Karpas-422 (cell line): Measurements from ENCODE around the gene LUC7L3. TPM values are rescaled to one million over a fixed set of nuclear protein-coding genes. Genes with fewer than 3 reads are reported as not detected.

ENCODE experiments used
- DNase-seq: peaks from one replicate; pipeline ENCODE4 v3.0.0-alpha.2; 2015
- H2AFZ ChIP-seq: fragments of 200-600 bp; sonication (generic); 2 replicates; pipeline ENCODE4 v1.6.1; 2014; ENCODE audit warnings: antibody characterized with exemption, low read length, mixed read lengths
- H3K27ac ChIP-seq: fragments of 200-600 bp; sonication (generic); 2 replicates; pipeline ENCODE4 v1.5.1; 2014; ENCODE audit warnings: mild to moderate bottlenecking, low read length, moderate library complexity
- H3K27me3 ChIP-seq: fragments of 200-600 bp; sonication (generic); 2 replicates; pipeline ENCODE4 v1.6.1; 2014; ENCODE audit warnings: low read length, mixed read lengths
- H3K36me3 ChIP-seq: fragments of 200-600 bp; sonication (generic); 2 replicates; pipeline ENCODE4 v1.6.1; 2014; ENCODE audit warnings: low read length, mixed read lengths; ENCODE audit not compliant: insufficient read depth
- H3K4me1 ChIP-seq: fragments of 200-600 bp; sonication (generic); 2 replicates; pipeline ENCODE4 v1.6.1; 2014; ENCODE audit warnings: mild to moderate bottlenecking, low read length, mixed read lengths
- H3K4me2 ChIP-seq: fragments of 200-600 bp; sonication (generic); 2 replicates; pipeline ENCODE4 v1.6.1; 2014; ENCODE audit warnings: low read length, low read depth, mild to moderate bottlenecking; ENCODE audit not compliant: poor library complexity, severe bottlenecking
- H3K4me3 ChIP-seq: fragments of 200-600 bp; sonication (generic); 2 replicates; pipeline ENCODE4 v1.5.1; 2014; ENCODE audit warnings: mild to moderate bottlenecking, antibody characterized with exemption, low read length, mixed read lengths
- H3K79me2 ChIP-seq: fragments of 200-600 bp; sonication (generic); 2 replicates; pipeline ENCODE4 v1.6.1; 2014; ENCODE audit warnings: mild to moderate bottlenecking, low read length, mixed read lengths
- H3K9ac ChIP-seq: fragments of 200-600 bp; sonication (generic); 2 replicates; pipeline ENCODE4 v1.6.0; 2014; ENCODE audit warnings: low read length
- H3K9me2 ChIP-seq: fragments of 200-600 bp; sonication (generic), shearing (Covaris generic); replicated peaks from 2 replicates; pipeline ENCODE4 v1.6.0; 2014; ENCODE audit warnings: mild to moderate bottlenecking, low read length, moderate library complexity; ENCODE audit not compliant: insufficient read depth
- H3K9me3 ChIP-seq: fragments of 300-700, 200-600 bp; sonication (generic); 2 replicates; pipeline ENCODE4 v1.6.1; 2014; ENCODE audit warnings: low read length, mixed read lengths
- H4K20me1 ChIP-seq: fragments of 200-600 bp; sonication (generic); 2 replicates; pipeline ENCODE4 v1.6.1; 2014; ENCODE audit warnings: mild to moderate bottlenecking, antibody characterized with exemption, low read length, low read depth; ENCODE audit not compliant: insufficient read depth
- total RNA-seq: library from RNA; depleted of rRNA; stranded (reverse); fragments of >200 nt; shearing (Covaris generic); gene quantifications from 2 replicates; pipeline ENCODE4 v1.2.3, GENCODE V29; 2014; ENCODE audit warnings: low replicate concordance

LUC7L3 gene
- total RNA-seq, 1 experiment from 2014 or later: 102 TPM

GRCh38 chr17:50684612-50685333 is 34.6 kb upstream of the LUC7L3 start:
- no peaks in the 10 kb centered on the region for H4K20me1 ChIP-seq
- H3K27ac ChIP-seq: no peak overlapping the region
- no peak overlapping the region for H3K4me2 ChIP-seq
- H3K4me3 ChIP-seq: no peak overlapping the region
- no peaks in the 10 kb centered on the region for H3K27me3 ChIP-seq
- no peaks in the 10 kb centered on the region for H3K9me3 ChIP-seq
- H3K9ac ChIP-seq: no peak overlapping the region
- DNase-seq: no peak
- H3K79me2 ChIP-seq: no peaks in the 10 kb centered on the region
- no peaks in the 10 kb centered on the region for H3K9me2 ChIP-seq
- no peak overlapping the region for H2AFZ ChIP-seq
- no peaks in the 10 kb centered on the region for H3K36me3 ChIP-seq
- H3K4me1 ChIP-seq: no peaks in the 10 kb centered on the region

GRCh38 chr17:50685334-50685665 is 34.1 kb upstream of the LUC7L3 start:
- no peaks in the 10 kb centered on the region for H3K79me2 ChIP-seq
- H3K9me3 ChIP-seq: no peaks in the 10 kb centered on the region
- no peaks in the 10 kb centered on the region for H4K20me1 ChIP-seq
- no peak overlapping the region for H3K27ac ChIP-seq
- no peak overlapping the region for H3K4me3 ChIP-seq
- H2AFZ ChIP-seq: no peak overlapping the region
- no peaks in the 10 kb centered on the region for H3K36me3 ChIP-seq
- no peak for DNase-seq
- no peaks in the 10 kb centered on the region for H3K27me3 ChIP-seq
- no peak overlapping the region for H3K9ac ChIP-seq
- H3K4me1 ChIP-seq: no peaks in the 10 kb centered on the region
- H3K9me2 ChIP-seq: no peaks in the 10 kb centered on the region
- no peak overlapping the region for H3K4me2 ChIP-seq

GRCh38 chr17:50685691-50686493 is 33.5 kb upstream of the LUC7L3 start:
- Histone ChIP-seq H3K27me3 (no peaks in the 10 kb centered on the region), H4K20me1 (no peaks in the 10 kb centered on the region), H3K9ac (no peak overlapping the region), H3K4me1 (no peaks in the 10 kb centered on the region), H3K9me3 (no peaks in the 10 kb centered on the region), H3K4me2 (no peak overlapping the region), H3K4me3 (no peak overlapping the region), H3K9me2 (no peaks in the 10 kb centered on the region), H3K79me2 (no peaks in the 10 kb centered on the region), H3K27ac (no peak overlapping the region), H3K36me3 (no peaks in the 10 kb centered on the region), H2AFZ (no peak overlapping the region)
- no peak for DNase-seq

- DNase-seq: no peak
- no peak overlapping the region for H3K4me3 ChIP-seq
- no peaks in the 10 kb centered on the region for H3K9me3 ChIP-seq
- H3K4me2 ChIP-seq: no peak overlapping the region
- H3K79me2 ChIP-seq: no peaks in the 10 kb centered on the region
- no peak overlapping the region for H3K9ac ChIP-seq
- no peak overlapping the region for H3K27ac ChIP-seq
- no peaks in the 10 kb centered on the region for H3K4me1 ChIP-seq
- no peaks in the 10 kb centered on the region for H3K36me3 ChIP-seq
- H3K9me2 ChIP-seq: no peaks in the 10 kb centered on the region
- H3K27me3 ChIP-seq: no peaks in the 10 kb centered on the region
- H4K20me1 ChIP-seq: no peaks in the 10 kb centered on the region
- H2AFZ ChIP-seq: no peak overlapping the region
Measured at GRCh38 chr17:50686494-50687199, 32.8 kb upstream of the LUC7L3 start.

- Histone ChIP-seq H3K27me3 (no peaks in the 10 kb centered on the region), H3K4me1 (no peaks in the 10 kb centered on the region), H3K9me3 (no peaks in the 10 kb centered on the region), H3K9ac (no peak overlapping the region), H2AFZ (no peak overlapping the region), H3K4me3 (no peak overlapping the region), H3K79me2 (no peaks in the 10 kb centered on the region), H3K9me2 (no peaks in the 10 kb centered on the region), H3K36me3 (no peaks in the 10 kb centered on the region; the same call in 1 of the 2 replicates), H3K27ac (no peak overlapping the region), H4K20me1 (no peaks in the 10 kb centered on the region), H3K4me2 (no peak overlapping the region)
- no peak for DNase-seq
Measured at GRCh38 chr17:50687200-50688066, 32.0 kb upstream of the LUC7L3 start.

- H3K27me3 ChIP-seq: no peaks in the 10 kb centered on the region
- no peak for DNase-seq
- no peak overlapping the region for H3K4me2 ChIP-seq
- H3K27ac ChIP-seq: no peak overlapping the region
- H3K36me3 ChIP-seq: peaks cover 1% of the 10 kb centered on the region; the same call in 1 of the 2 replicates
- H3K9me3 ChIP-seq: no peaks in the 10 kb centered on the region
- no peaks in the 10 kb centered on the region for H4K20me1 ChIP-seq
- H3K9ac ChIP-seq: no peak overlapping the region
- H3K79me2 ChIP-seq: no peaks in the 10 kb centered on the region
- H3K4me1 ChIP-seq: no peaks in the 10 kb centered on the region
- no peak overlapping the region for H3K4me3 ChIP-seq
- H3K9me2 ChIP-seq: no peaks in the 10 kb centered on the region
- no peak overlapping the region for H2AFZ ChIP-seq
Measured at GRCh38 chr17:50688245-50688644, 31.2 kb upstream of the LUC7L3 start.

GRCh38 chr17:50689251-50689650 is 30.2 kb upstream of the LUC7L3 start:
- Histone ChIP-seq H3K9me2 (no peaks in the 10 kb centered on the region), H3K79me2 (no peaks in the 10 kb centered on the region), H3K4me1 (no peaks in the 10 kb centered on the region), H3K27me3 (no peaks in the 10 kb centered on the region), H3K4me3 (no peak overlapping the region), H3K36me3 (peaks cover 9% of the 10 kb centered on the region; the same call in 1 of the 2 replicates), H2AFZ (no peak overlapping the region), H4K20me1 (no peaks in the 10 kb centered on the region), H3K4me2 (no peak overlapping the region), H3K27ac (no peak overlapping the region), H3K9me3 (no peaks in the 10 kb centered on the region), H3K9ac (no peak overlapping the region)
- DNase-seq: no peak
